ENCODE data around the gene SLC26A1. TPM values are rescaled to one million over a fixed set of nuclear protein-coding genes. Genes with fewer than 3 reads are reported as not detected.

The SLC26A1 gene
- total RNA-seq, 1 experiment from 2014 or later = 0.09 TPM

DNA sequence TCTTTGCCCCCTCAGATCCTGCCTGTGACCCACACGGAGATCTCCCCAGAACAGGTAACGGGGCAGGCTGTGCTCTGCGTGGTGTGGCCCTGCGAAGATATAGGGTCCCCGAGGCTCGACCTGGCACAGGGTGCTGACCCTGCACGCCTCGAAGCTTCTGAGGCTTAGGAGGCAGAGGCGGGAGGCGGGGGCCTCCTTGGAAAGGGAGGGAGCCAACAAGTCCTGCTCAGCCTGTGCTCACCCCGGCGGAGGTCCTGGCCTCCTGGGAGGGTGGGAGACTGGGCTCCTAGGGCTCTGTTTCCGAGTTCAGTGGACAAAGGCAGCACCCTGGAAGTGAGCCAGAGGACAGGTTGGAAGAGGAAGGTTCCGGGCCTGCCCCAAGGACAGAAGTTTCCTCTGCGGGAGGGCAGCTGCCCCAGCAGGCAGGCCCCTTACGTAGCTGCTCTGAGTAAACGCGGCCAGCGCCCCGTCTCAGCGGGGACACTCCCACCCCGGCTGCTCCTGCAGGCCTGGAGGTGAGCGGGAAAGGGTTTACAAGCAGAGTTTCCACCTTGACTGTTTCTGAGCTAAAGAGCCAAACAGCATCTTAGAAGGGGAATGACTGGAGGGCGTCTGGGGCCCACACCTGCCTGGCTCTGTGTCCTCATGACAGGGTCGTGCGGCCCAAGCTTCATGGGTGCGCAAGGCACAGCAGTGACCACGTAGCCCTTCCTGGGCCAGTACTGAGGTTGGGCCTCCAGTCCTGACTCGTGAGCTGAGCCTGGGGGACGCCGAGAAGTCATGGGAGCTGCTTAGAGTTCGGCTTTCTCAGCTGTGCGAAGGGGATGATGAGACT is 44.9 kb downstream of the SLC26A1 start:
- H2BK5ac ChIP-seq (ENCODE audit: insufficient read length, low read length) = no peak overlapping the region
- no peaks in the 10 kb centered on the region for H3K27me3 ChIP-seq (ENCODE audit: insufficient read depth, low read length)
- H4K8ac ChIP-seq (replicated peaks; ENCODE audit: insufficient read length, low read depth, low read length) = no peak overlapping the region
- no peak overlapping the region for H3K27ac ChIP-seq (ENCODE audit: insufficient read length, low read depth, low read length)
- H4K5ac ChIP-seq (ENCODE audit: insufficient read length, low read depth, low read length) = no peak overlapping the region
- H3K23ac ChIP-seq (ENCODE audit: insufficient read length, low read depth, low read length) = no peak overlapping the region
- H2BK15ac ChIP-seq (ENCODE audit: low read depth, low read length) = no peak overlapping the region; the same call in 1 of the 2 replicates
- no peaks in the 10 kb centered on the region for H3K9me3 ChIP-seq (ENCODE audit: control insufficient read depth, low read depth, low read length)
- no peaks in the 10 kb centered on the region for H3K23me2 ChIP-seq (ENCODE audit: insufficient read length, low read depth, low read length, poor library complexity, severe bottlenecking)
- no peak overlapping the region for H2AK5ac ChIP-seq (ENCODE audit: insufficient read length, low read length)
- no peak overlapping the region for H3K4me2 ChIP-seq (ENCODE audit: insufficient read depth, insufficient read length, low read length)
- Mint-ChIP-seq H3K27ac (peak overlapping the region in 2 of 3 experiments; percentile 43 to 88; a peak in 3 of 7 replicates), H3K9me3 (no peaks in the 10 kb centered on the region), H3K4me1 (peaks cover 13 to 21% of the 10 kb centered on the region in 2 experiments), H3K27me3 (ENCODE audit: low read depth) (peaks cover 11% of the 10 kb centered on the region), H3K4me3 (no peak overlapping the region), H3K36me3 (ENCODE audit: insufficient read depth in 1 of 3, low read depth in 3 of 3) (no peaks in the 10 kb centered on the region; a peak in 2 of 7 replicates)
- H2BK20ac ChIP-seq (ENCODE audit: low read depth, low read length, poor library complexity, severe bottlenecking) = no peak overlapping the region
- H3K79me1 ChIP-seq (ENCODE audit: insufficient read depth, low read depth, low read length, poor library complexity, severe bottlenecking) = no peaks in the 10 kb centered on the region
- no CpG with 5 or more reads among the region's 33 CpGs for WGBS (ENCODE audit: extremely low coverage, insufficient read length, low lambda C conversion rate)
- no peak overlapping the region for H2BK120ac ChIP-seq (ENCODE audit: low read depth, low read length, poor library complexity, severe bottlenecking)
- H3K14ac ChIP-seq (ENCODE audit: insufficient read depth, low read length) = no peak overlapping the region; the same call in 1 of the 2 replicates
- H3K4ac ChIP-seq (ENCODE audit: low read depth, low read length) = no peak overlapping the region
- no peaks in the 10 kb centered on the region; the same call in 1 of the 2 replicates for H3K4me1 ChIP-seq (ENCODE audit: insufficient read depth, low read length)
- H4K91ac ChIP-seq (ENCODE audit: insufficient read length, low read depth, low read length) = no peak overlapping the region
- no peak overlapping the region for H2BK12ac ChIP-seq (ENCODE audit: insufficient read length, low read depth, low read length)
- no peak overlapping the region for H3T11ph ChIP-seq (ENCODE audit: low read length)
- DNase-seq = no peak
- no peak overlapping the region for H3K18ac ChIP-seq (ENCODE audit: insufficient read length, low read depth, low read length)
- no peaks in the 10 kb centered on the region for H3K79me2 ChIP-seq (ENCODE audit: insufficient read depth, low read length)
- no peak overlapping the region for H2AFZ ChIP-seq (ENCODE audit: low read length)
- TF ChIP-seq, protein P1, sequence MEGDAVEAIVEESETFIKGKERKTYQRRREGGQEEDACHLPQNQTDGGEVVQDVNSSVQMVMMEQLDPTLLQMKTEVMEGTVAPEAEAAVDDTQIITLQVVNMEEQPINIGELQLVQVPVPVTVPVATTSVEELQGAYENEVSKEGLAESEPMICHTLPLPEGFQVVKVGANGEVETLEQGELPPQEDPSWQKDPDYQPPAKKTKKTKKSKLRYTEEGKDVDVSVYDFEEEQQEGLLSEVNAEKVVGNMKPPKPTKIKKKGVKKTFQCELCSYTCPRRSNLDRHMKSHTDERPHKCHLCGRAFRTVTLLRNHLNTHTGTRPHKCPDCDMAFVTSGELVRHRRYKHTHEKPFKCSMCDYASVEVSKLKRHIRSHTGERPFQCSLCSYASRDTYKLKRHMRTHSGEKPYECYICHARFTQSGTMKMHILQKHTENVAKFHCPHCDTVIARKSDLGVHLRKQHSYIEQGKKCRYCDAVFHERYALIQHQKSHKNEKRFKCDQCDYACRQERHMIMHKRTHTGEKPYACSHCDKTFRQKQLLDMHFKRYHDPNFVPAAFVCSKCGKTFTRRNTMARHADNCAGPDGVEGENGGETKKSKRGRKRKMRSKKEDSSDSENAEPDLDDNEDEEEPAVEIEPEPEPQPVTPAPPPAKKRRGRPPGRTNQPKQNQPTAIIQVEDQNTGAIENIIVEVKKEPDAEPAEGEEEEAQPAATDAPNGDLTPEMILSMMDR (conservative IDR thresholded peaks at IDR 0.05) = no peak
- H3K56ac ChIP-seq (ENCODE audit: insufficient read length, low read depth, low read length) = no peak overlapping the region
- H3K9ac ChIP-seq (ENCODE audit: extremely low read depth, insufficient read length, low read length) = no peak overlapping the region
- H4K20me1 ChIP-seq (ENCODE audit: control insufficient read depth, insufficient read depth, insufficient read length) = no peaks in the 10 kb centered on the region

All from H9 (cell line).